ENCODE data around the gene ARID2. TPM values are rescaled to one million over a fixed set of nuclear protein-coding genes. Genes with fewer than 3 reads are reported as not detected.

The ARID2 gene
- total RNA-seq, 4 donors from 2014 or later, result 32.1 to 79.1 (median 41.5) TPM

DNA sequence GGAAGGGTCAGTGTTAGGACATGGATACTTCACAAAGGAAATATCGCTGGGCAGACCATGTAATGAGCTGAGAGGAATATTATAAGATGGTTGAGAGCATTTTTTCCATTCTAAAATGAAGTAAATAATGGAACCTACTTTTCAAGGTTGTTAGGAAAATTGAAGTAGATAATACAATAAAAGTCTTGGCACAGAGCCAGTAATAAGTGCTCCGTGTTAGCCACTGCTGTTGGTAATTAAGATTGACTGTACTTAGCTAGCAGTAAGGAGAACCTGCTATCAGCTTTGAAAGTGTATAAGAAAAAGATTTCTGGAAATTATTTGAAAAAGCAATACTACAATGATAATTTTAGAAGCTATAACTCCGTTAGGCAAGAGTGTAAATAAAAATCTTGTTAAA is 183.3 kb downstream of the ARID2 start:
- TF ChIP-seq, protein P1, sequence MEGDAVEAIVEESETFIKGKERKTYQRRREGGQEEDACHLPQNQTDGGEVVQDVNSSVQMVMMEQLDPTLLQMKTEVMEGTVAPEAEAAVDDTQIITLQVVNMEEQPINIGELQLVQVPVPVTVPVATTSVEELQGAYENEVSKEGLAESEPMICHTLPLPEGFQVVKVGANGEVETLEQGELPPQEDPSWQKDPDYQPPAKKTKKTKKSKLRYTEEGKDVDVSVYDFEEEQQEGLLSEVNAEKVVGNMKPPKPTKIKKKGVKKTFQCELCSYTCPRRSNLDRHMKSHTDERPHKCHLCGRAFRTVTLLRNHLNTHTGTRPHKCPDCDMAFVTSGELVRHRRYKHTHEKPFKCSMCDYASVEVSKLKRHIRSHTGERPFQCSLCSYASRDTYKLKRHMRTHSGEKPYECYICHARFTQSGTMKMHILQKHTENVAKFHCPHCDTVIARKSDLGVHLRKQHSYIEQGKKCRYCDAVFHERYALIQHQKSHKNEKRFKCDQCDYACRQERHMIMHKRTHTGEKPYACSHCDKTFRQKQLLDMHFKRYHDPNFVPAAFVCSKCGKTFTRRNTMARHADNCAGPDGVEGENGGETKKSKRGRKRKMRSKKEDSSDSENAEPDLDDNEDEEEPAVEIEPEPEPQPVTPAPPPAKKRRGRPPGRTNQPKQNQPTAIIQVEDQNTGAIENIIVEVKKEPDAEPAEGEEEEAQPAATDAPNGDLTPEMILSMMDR (IDR thresholded peaks at IDR 0.05), result no peak
- TF ChIP-seq POLR2A (IDR thresholded peaks at IDR 0.05), result no peak
- no peak for TF ChIP-seq POLR2AphosphoS5 (IDR thresholded peaks at IDR 0.05)
- TF ChIP-seq EP300 (IDR thresholded peaks at IDR 0.05), result no peak
- Histone ChIP-seq H3K36me3 (peaks cover 9% of the 10 kb centered on the region), H3K27ac (no peak overlapping the region), H3K4me3 (no peak overlapping the region), H3K9me3 (no peaks in the 10 kb centered on the region), H3K4me1 (peaks cover 3% of the 10 kb centered on the region), H3K27me3 (no peaks in the 10 kb centered on the region)
- no peak for DNase-seq (ENCODE audit: low spot score in 2 of 2)
- 54% methylated on average over 3 of the region's 3 CpGs for whole genome bisulfite sequencing

DNA sequence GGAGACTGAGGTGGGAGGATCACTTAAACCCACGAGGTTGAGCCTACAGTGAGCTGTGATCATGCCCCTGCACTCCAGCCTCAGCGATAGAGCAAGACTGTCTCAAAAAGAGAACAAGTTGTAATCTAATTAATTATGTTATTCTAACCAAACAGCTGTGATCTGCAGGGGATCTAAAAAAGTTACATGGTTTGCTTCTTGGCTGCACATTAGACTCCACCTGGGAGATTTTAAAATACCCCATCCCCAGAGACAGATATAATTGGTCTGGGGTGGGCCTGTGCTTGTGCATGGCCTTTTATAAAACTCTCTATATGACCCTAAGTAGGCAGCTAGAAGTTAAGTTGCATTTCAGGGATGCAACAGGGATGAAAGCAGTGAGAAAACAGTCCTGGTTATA is 184.1 kb downstream of the ARID2 start:
- Histone ChIP-seq H3K4me3 (no peak overlapping the region), H3K36me3 (peaks cover 11% of the 10 kb centered on the region), H3K9me3 (no peaks in the 10 kb centered on the region), H3K27me3 (no peaks in the 10 kb centered on the region), H3K4me1 (peaks cover 3% of the 10 kb centered on the region), H3K27ac (no peak overlapping the region)
- WGBS, result 85% methylated on average over 2 of the region's 2 CpGs
- DNase-seq (ENCODE audit: low spot score in 2 of 2), result no peak
- TF ChIP-seq, protein P1 (IDR thresholded peaks at IDR 0.05), result no peak
- no peak for TF ChIP-seq EP300 (IDR thresholded peaks at IDR 0.05)
- no peak for TF ChIP-seq POLR2A (IDR thresholded peaks at IDR 0.05)
- no peak for TF ChIP-seq POLR2AphosphoS5 (IDR thresholded peaks at IDR 0.05)

DNA sequence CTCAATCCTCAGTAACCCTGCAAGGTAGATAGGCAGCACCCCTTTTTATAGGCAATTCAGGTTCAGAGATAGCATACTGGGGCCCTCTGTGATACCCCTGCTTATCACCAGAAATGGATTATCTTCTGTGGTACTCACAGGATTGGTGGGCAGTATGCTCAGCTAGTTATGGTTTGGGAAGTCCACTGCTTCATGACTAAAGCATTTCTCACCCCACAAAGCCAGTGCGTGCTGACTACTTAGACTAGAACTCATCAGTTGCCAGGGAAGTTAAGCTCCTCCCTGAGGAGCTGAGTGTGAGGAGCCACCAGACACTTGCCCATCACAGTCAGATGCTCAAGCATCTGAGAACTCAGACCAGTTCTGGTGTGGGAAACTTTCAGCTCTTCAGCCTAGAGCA is 184.6 kb downstream of the ARID2 start:
- H3K4me3 ChIP-seq, result no peak overlapping the region
- no peak for DNase-seq (ENCODE audit: low spot score in 2 of 2)
- H3K36me3 ChIP-seq, result peaks cover 11% of the 10 kb centered on the region
- no peak for TF ChIP-seq POLR2AphosphoS5 (IDR thresholded peaks at IDR 0.05)
- no peak for TF ChIP-seq EP300 (IDR thresholded peaks at IDR 0.05)
- no peak for TF ChIP-seq POLR2A (IDR thresholded peaks at IDR 0.05)
- TF ChIP-seq, protein P1 (IDR thresholded peaks at IDR 0.05), result no peak
- H3K9me3 ChIP-seq, result no peaks in the 10 kb centered on the region
- WGBS, result 44% methylated on average over 1 of the region's 1 CpG
- peaks cover 3% of the 10 kb centered on the region for H3K4me1 ChIP-seq
- H3K27ac ChIP-seq, result no peak overlapping the region
- no peaks in the 10 kb centered on the region for H3K27me3 ChIP-seq

DNA sequence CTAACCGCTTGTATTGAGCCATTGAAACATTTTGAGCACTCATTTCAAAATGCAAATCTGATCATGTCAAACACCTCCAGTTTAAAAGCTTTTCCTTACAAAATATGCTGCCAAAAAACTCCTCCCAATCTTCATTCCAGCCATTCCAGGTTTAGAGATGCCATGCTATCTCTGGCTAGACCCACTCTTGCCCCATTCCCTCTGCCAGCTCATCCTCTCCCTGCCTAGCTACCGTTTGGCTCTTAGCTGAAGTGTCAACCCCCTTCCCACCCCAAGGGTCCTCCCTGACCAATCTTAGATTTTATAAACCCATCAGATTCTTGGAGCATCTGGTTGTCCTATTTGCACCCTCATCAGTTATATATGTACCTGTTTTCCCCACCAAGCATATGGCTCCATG is 185.9 kb downstream of the ARID2 start:
- H3K27me3 ChIP-seq, result no peaks in the 10 kb centered on the region
- WGBS, result 88% methylated on average over 2 of the region's 2 CpGs

DNA sequence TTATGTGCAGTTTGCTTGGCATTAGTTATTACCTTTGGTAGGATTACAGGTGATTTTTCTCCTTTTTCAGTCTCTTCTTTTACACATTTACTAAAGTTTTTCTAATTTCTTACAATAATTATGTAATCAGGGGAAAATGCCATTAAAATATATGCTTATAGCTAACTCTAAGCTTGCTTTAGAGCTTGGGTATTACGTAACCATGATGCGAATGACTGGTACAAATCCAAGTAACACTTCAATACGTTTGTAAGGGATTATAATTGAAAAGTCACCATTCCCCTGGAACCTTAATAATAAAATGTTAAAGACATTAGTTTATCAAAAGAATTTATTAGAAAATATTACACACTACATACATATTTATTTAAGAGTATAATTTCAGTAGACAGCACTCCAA is 189.3 kb downstream of the ARID2 start:
- H3K9me3 ChIP-seq, result no peaks in the 10 kb centered on the region
- WGBS, result 84% methylated on average over 3 of the region's 3 CpGs
- TF ChIP-seq POLR2A (IDR thresholded peaks at IDR 0.05) (no peak), EP300 (IDR thresholded peaks at IDR 0.05) (no peak), POLR2AphosphoS5 (IDR thresholded peaks at IDR 0.05) (no peak)
- TF ChIP-seq, protein P1 (IDR thresholded peaks at IDR 0.05), result no peak
- peaks cover 37% of the 10 kb centered on the region for H3K36me3 ChIP-seq
- no peaks in the 10 kb centered on the region for H3K27me3 ChIP-seq
- DNase-seq (ENCODE audit: low spot score in 2 of 2), result no peak
- no peak overlapping the region for H3K4me3 ChIP-seq
- no peaks in the 10 kb centered on the region for H3K4me1 ChIP-seq
- H3K27ac ChIP-seq, result no peak overlapping the region

More for the DNA sequence above, 185.9 kb downstream of the ARID2 start:
- no peaks in the 10 kb centered on the region for H3K9me3 ChIP-seq
- no peak overlapping the region for H3K27ac ChIP-seq
- H3K4me1 ChIP-seq, result peaks cover 3% of the 10 kb centered on the region
- DNase-seq (ENCODE audit: low spot score in 2 of 2), result no peak
- H3K36me3 ChIP-seq, result peaks cover 11% of the 10 kb centered on the region
- TF ChIP-seq EP300 (IDR thresholded peaks at IDR 0.05) (no peak), POLR2AphosphoS5 (IDR thresholded peaks at IDR 0.05) (no peak), POLR2A (IDR thresholded peaks at IDR 0.05) (no peak)
- TF ChIP-seq, protein P1 (IDR thresholded peaks at IDR 0.05), result no peak
- H3K4me3 ChIP-seq, result no peak overlapping the region
